Mucosa of stomach (tissue), 1 donor: ENCODE data around the gene KDR.

Experiments used
- H3K27me3 ChIP-seq: one replicate; pipeline ENCODE4 v1.7.0; 2013; ENCODE audit warnings: mild to moderate bottlenecking, low read length; ENCODE audit not compliant: control insufficient read depth, insufficient read depth
- H3K36me3 ChIP-seq: one replicate; pipeline ENCODE4 v1.7.0; 2013; ENCODE audit warnings: low read length; ENCODE audit not compliant: control insufficient read depth, insufficient read depth
- H3K4me1 ChIP-seq: one replicate; pipeline ENCODE4 v1.7.0; 2013; ENCODE audit warnings: mild to moderate bottlenecking, low read length; ENCODE audit not compliant: control insufficient read depth, insufficient read depth
- H3K4me3 ChIP-seq: one replicate; pipeline ENCODE4 v1.7.0; 2013; ENCODE audit warnings: low read length
- H3K9ac ChIP-seq: one replicate; pipeline ENCODE4 v1.7.0; 2013; ENCODE audit warnings: mild to moderate bottlenecking, low read length, moderate library complexity
- H3K9me3 ChIP-seq: one replicate; pipeline ENCODE4 v1.7.0; 2013; ENCODE audit warnings: mild to moderate bottlenecking, low read length, moderate library complexity; ENCODE audit not compliant: control insufficient read depth
- donor health status: Pancreatic carcinoma.

The KDR gene

DNA sequence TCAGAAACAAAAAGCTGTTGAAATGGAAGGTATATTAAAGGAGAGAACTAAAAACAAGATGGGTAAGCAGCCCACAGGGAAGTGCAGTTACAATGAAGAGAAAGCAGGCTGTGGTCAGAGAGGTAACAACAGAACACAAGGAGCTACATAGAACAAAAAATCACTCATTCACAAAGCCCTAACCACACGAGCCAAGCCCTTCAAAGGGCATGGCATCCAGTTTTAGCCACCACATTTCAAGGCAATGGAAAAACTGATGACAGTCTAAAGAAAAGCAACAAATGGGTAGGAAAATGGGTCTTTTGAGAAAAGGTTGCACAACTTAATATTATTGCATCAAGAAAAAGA is 37.5 kb downstream of the KDR start:
- Histone ChIP-seq H3K9me3 (no peaks in the 10 kb centered on the region), H3K4me1 (no peaks in the 10 kb centered on the region), H3K4me3 (no peak overlapping the region), H3K9ac (no peak overlapping the region), H3K36me3 (no peaks in the 10 kb centered on the region), H3K27me3 (no peaks in the 10 kb centered on the region)

DNA sequence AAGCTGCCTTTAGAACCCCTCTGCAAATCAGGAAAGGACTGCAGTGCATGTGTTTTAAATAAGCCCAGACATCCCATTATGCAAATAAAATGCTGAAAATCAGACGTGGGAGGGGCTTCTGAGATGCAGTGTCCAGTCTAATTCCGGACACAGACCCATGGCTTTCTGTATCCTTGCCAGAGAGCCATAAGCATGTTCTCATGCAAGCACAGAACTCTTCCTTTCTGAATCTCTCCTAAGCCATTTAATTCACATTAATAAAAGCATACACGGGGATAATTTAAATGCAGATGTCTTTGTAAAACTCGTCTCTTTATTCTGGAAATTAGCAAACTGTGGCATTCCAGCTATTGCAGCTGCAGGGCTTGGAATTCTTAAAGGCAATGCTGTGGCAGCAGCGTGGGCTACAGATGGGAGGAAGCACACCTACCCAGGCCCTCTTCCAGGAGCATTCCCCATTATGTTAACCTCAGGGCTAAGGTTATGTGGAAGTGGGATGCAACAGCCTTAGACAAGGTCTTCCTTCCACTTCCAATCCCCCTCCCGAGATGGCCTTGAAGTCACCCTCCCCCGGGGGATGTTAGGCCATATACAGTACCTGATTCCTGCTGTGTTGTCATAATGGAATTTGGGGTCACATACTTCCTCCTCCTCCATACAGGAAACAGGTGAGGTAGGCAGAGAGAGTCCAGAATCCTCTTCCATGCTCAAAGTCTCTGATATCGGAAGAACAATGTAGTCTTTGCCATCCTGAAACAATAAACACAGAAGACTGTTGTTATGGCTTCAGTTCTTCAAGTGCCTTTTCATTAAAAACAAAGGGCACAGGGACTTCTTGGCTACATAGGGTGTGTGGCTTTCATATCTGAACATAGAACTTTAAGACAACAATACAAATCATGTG is 38.1 kb downstream of the KDR start:
- Histone ChIP-seq H3K36me3 (no peaks in the 10 kb centered on the region), H3K9me3 (no peaks in the 10 kb centered on the region), H3K4me3 (no peak overlapping the region), H3K27me3 (no peaks in the 10 kb centered on the region), H3K9ac (no peak overlapping the region), H3K4me1 (no peaks in the 10 kb centered on the region)

DNA sequence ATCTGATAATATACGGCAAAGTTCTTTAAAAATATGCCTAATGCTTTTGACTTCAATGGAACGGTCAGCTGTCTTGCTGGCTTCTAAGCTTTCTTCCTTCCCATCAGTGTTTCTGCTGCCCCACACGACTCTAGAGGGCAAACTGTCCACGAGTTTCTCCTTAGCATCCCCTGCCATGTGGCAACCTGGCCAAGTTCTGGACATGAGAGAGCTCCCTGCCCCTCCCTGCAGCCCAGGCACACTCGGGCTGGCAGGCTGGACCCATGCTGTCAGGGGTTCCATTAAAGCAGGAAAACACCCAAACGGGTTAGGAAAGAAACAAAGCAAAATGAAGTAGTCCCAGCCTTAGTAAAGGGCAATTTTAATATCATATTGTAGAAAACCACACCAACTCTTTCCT is 38.8 kb downstream of the KDR start:
- H3K9ac ChIP-seq, result no peak overlapping the region
- no peaks in the 10 kb centered on the region for H3K36me3 ChIP-seq
- H3K9me3 ChIP-seq, result no peaks in the 10 kb centered on the region
- H3K4me3 ChIP-seq, result no peak overlapping the region
- no peaks in the 10 kb centered on the region for H3K4me1 ChIP-seq
- no peaks in the 10 kb centered on the region for H3K27me3 ChIP-seq

DNA sequence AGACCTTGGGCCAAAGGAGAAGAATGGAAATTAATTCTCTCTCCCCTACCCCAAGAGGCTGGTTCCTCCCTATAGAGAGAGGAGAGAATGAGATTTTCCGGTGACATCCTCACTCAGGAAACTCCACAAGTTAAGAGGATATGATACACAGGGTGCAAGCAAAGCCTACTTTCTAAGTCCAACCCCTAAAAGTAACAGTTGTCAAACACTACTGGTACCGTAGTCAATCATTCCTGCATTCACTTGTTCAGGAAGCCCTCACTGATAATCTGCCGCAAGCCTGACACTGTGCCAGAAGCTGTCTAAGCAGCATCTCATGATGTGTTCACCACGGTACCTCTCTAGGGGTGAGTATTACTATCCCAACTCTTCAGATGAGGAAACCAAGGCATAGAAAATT is 41.7 kb downstream of the KDR start:
- Histone ChIP-seq H3K9me3 (no peaks in the 10 kb centered on the region), H3K4me1 (no peaks in the 10 kb centered on the region), H3K4me3 (no peak overlapping the region), H3K36me3 (no peaks in the 10 kb centered on the region), H3K9ac (no peak overlapping the region), H3K27me3 (no peaks in the 10 kb centered on the region)

DNA sequence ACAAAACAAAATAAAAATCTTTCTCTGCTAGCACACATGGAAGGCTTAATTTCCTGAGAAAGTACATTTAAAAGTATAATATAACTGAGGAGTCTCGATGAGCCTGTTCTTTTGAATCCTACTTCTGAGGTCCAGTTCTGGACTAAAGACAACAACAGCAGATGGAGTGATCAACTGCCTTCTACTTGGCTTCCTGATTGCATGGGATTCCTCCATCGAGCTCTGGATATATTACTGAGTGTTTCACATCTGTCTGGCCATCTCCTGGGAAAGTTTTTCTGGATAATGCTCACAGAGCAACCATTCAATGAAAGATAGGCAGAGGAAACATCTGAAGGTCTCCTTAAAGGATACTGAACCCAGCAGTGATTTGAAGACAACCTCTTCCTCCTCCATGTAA is 42.6 kb downstream of the KDR start:
- Histone ChIP-seq H3K9ac (no peak overlapping the region), H3K4me1 (no peaks in the 10 kb centered on the region), H3K4me3 (no peak overlapping the region), H3K27me3 (no peaks in the 10 kb centered on the region), H3K36me3 (no peaks in the 10 kb centered on the region), H3K9me3 (no peaks in the 10 kb centered on the region)

DNA sequence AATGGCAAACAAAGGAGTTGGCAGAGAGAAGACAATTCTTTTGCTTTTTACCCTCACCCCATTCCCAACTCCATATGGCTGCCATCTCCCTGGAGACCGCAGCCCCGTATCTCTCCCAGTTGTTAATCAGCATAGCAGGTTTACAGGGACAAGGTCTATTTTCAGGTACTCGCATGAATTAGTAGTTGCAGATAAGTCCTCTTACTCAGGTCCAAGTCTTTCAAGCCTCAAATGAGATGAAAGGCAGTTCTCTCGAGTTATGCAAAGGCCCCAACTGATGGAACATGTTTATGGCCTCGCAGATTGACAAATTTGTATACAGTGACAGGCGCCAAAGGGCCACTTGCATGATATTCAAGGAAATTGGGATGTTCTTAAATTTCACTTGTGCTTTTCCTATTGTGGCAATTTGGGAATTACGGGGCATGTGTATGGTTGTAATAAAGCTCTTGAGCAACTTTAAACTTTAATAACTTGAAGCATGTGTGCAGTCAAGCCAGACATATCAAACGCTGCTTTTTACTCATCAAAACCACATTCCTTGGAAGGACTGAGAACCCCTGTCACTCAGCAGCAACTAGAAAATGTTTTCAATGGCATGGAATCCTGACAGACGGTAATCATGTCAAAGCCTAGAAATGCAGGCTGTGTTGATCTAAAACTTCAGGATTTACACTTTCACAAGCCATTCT is 45.1 kb downstream of the KDR start:
- no peaks in the 10 kb centered on the region for H3K27me3 ChIP-seq
- H3K9ac ChIP-seq, result no peak overlapping the region
- no peaks in the 10 kb centered on the region for H3K4me1 ChIP-seq
- H3K36me3 ChIP-seq, result no peaks in the 10 kb centered on the region
- H3K4me3 ChIP-seq, result no peak overlapping the region
- H3K9me3 ChIP-seq, result no peaks in the 10 kb centered on the region

DNA sequence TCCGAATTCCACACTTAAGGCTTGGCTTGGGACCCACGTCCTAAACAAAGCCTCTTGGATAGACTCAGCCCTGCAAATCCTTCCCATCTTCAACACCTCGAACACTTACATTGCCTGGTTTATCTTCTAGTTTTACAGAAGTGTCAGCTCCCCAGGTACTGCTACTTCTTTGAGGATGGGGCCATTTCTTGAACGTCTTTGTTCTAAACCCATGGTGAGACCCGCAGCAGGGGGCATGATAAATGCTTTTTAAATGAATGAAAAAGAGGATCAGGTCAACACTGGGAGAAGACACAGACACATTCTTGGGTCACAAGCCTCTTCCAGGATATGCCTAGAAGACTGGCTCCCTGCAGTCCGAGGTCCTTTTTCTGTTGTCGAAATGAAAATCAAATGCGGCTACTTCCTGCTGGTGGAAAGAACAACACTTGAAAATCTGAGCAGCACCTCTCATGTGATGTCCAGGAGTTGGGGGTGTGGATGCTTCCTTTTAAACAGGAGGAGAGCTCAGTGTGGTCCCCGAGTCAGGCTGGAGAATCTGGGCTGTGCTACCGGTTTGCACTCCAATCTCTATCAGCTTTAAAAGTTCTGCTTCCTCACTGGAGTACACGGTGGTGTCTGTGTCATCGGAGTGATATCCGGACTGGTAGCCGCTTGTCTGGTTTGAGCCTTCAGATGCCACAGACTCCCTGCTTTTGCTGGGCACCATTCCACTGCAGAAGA is 45.8 kb downstream of the KDR start:
- no peaks in the 10 kb centered on the region for H3K4me1 ChIP-seq
- H3K9ac ChIP-seq, result no peak overlapping the region
- no peaks in the 10 kb centered on the region for H3K36me3 ChIP-seq
- no peak overlapping the region for H3K4me3 ChIP-seq
- H3K9me3 ChIP-seq, result no peaks in the 10 kb centered on the region
- H3K27me3 ChIP-seq, result no peaks in the 10 kb centered on the region

DNA sequence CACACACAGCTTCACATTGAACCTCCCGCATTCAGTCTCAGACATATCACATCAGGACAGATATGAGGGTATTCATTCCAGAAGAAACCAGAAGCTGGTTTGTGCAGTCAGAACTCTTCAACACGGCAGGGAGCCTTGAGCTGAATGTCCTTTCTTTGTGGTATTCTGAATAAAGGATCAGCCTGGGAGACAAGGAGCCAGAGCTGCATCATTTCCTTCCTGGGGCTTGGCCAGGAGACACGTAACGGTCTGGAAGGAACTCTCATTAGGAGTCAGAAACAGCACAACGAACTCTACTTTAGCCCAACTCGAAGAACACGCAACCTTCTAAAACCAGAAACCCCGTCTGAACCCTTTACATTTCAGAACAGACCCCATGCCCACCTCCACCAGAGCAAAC is 46.4 kb downstream of the KDR start:
- Histone ChIP-seq H3K4me1 (no peaks in the 10 kb centered on the region), H3K36me3 (no peaks in the 10 kb centered on the region), H3K9me3 (no peaks in the 10 kb centered on the region), H3K27me3 (no peaks in the 10 kb centered on the region), H3K4me3 (no peak overlapping the region), H3K9ac (no peak overlapping the region)

DNA sequence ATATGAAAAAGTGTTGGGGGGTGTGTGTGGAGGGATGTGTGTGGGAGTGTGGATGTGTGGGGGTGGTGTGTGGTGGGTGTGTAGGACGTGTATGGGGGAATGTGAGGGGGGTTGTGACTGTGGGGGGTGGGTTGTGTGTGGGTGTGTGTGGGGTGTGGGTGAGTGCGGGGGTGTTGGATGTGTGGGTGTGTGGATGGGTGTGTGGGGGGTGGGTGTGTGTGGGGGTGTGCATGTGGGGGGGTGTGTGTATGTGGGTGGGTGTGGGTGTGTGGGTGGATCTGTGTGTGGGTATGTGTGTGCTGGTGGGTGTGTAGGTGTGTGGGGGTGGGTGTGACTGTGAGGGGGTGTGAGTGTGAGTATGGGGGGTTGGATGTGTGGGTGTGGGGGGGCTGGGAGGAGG is 47.8 kb downstream of the KDR start:
- no peaks in the 10 kb centered on the region for H3K9me3 ChIP-seq
- no peak overlapping the region for H3K4me3 ChIP-seq

DNA sequence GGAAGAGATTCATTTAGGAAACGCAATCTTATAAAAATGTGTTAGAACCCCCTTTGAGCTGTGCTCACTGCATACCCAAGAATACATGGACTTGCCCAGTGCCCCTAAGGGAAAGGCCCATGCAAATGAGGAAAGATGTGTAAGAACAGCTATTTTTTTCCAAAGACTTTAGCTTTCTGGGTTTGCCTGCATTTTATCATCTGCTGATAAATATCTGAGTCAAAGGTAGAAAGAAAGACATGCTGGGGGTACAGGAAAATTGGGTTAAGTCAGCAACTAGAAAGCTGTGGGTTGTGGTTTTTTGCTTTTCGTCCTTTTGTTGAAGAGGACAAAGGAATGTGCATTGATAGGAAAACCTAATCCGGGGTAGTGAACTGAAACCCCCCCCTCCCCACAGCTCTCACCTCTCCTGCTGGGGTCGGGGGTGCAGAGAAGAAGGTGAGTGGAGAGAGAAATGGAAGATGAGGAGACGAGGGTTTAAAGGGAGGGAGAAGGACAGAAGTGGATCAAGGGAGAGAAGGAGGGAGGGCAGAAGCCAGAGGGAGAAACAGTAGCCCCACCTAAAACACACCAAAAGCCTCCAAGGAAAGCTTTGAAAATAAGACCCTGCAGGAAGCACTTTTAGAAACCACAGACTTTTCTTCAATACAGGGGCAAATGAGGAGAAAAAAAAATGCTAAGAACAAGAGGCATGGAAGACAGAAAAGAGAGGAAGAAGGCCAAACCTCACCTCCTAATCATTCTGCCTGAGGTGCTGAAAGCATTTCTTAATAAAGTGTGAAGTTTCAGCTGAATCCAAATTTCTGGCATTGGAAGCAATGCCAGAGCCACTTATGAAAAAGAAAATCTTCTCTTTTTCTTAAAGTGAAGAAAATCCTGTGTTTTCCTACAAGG is 49.3 kb downstream of the KDR start:
- H3K9me3 ChIP-seq, result no peaks in the 10 kb centered on the region
- no peak overlapping the region for H3K9ac ChIP-seq
- no peaks in the 10 kb centered on the region for H3K36me3 ChIP-seq
- no peaks in the 10 kb centered on the region for H3K4me1 ChIP-seq
- H3K4me3 ChIP-seq, result no peak overlapping the region
- no peaks in the 10 kb centered on the region for H3K27me3 ChIP-seq

More for the DNA sequence above, 47.8 kb downstream of the KDR start:
- no peaks in the 10 kb centered on the region for H3K36me3 ChIP-seq
- H3K27me3 ChIP-seq, result no peaks in the 10 kb centered on the region
- H3K4me1 ChIP-seq, result no peaks in the 10 kb centered on the region
- H3K9ac ChIP-seq, result no peak overlapping the region

DNA sequence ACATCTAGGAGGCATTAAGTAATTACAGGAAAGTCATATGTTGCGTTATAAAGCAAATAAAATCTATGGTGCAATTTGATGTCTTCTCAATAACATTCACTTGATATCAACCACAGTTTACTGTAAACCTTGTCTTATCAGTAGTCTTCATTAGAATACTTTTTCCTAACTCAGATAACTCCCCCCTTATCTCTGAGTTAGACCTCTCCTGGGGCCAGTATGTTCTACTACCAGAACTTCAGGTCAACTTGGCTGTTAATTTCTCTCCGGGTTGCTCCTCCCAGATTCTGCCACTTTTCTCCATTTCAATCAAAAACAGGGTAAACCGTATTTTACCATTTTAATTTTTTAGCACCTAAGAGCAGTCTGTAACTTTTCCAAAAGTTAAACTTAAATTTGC is 50.0 kb downstream of the KDR start:
- Histone ChIP-seq H3K9ac (no peak overlapping the region), H3K9me3 (no peaks in the 10 kb centered on the region), H3K27me3 (no peaks in the 10 kb centered on the region)

More for the DNA sequence above, 50.0 kb downstream of the KDR start:
- Histone ChIP-seq H3K4me3 (no peak overlapping the region), H3K36me3 (no peaks in the 10 kb centered on the region), H3K4me1 (no peaks in the 10 kb centered on the region)
